ENCODE results near the gene ENPP1. TPM values are rescaled to one million over a fixed set of nuclear protein-coding genes. Genes with fewer than 3 reads are reported as not detected.

ENPP1 gene
- total RNA-seq, 2 experiments from 2014 or later, result 0.34 TPM; not detected in 1

DNA sequence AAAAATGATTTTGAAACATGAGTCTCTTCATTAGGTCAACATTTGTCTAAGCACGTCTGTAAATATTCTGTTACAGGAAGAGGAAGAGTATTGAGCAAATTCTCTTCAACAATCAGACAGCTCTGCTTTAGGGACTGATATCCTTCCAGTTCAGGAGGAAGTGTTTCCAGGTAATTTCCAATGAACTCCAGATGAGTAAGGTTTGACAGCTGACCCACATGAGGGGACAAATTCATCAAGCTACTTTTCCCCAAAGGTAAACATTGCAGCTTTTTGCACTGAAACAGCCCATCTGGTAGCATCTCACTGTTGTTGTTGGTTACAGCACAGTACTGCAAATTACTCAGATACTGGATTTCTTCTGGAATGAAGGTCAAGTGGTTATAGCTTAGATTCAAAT lies 18.1 kb downstream of the ENPP1 start:
- BruUV-seq (replicated peaks), result no TSS peak
- no peak overlapping the region for H3K4me2 ChIP-seq (ENCODE audit: low read length)
- CTCF ChIA-PET (ENCODE audit: unreplicated experiment), result no interaction called here

DNA sequence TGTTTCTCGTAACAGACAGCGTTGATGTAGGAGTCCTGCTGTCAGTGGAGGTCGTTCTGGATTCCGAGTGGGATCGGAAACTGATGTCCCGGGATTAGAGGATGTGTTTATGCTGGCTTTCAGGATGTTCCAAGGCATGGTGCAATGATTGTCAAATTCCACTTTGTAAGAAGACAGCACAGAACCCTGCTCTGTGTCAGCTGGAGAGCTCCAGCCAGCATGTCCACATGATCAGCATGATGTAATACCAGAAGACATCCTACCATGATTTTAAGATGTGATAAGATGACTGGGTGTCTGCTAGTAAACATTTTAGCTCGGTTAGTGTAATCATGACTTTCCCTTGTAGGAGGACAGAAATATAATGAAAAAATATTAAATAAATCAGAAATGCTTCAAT lies 20.3 kb downstream of the ENPP1 start:
- ChIA-PET CTCF (ENCODE audit: unreplicated experiment) (no interaction called here), POLR2A (no interaction called here)
- Histone ChIP-seq H4K20me1 (ENCODE audit: insufficient read depth, low read length) (no peaks in the 10 kb centered on the region), H3K27ac (ENCODE audit: low read depth, low read length, poor library complexity, severe bottlenecking) (no peak overlapping the region), H2AFZ (ENCODE audit: low read length) (no peak overlapping the region), H3K9me3 (ENCODE audit: low read length) (no peaks in the 10 kb centered on the region), H3K79me2 (ENCODE audit: insufficient read depth, low read depth, low read length) (no peaks in the 10 kb centered on the region), H3K4me2 (ENCODE audit: low read length) (no peak overlapping the region), H3K9me2 (ENCODE audit: insufficient read depth, low read length) (no peaks in the 10 kb centered on the region), H3K4me1 (ENCODE audit: insufficient read depth, low read length, poor library complexity, severe bottlenecking) (no peaks in the 10 kb centered on the region), H3K36me3 (ENCODE audit: insufficient read depth, low read length) (no peaks in the 10 kb centered on the region), H3K4me3 (ENCODE audit: low read depth, low read length, poor library complexity, severe bottlenecking) (no peak overlapping the region)
- no TSS peak for BruUV-seq (replicated peaks)
- TF ChIP-seq, protein P1, sequence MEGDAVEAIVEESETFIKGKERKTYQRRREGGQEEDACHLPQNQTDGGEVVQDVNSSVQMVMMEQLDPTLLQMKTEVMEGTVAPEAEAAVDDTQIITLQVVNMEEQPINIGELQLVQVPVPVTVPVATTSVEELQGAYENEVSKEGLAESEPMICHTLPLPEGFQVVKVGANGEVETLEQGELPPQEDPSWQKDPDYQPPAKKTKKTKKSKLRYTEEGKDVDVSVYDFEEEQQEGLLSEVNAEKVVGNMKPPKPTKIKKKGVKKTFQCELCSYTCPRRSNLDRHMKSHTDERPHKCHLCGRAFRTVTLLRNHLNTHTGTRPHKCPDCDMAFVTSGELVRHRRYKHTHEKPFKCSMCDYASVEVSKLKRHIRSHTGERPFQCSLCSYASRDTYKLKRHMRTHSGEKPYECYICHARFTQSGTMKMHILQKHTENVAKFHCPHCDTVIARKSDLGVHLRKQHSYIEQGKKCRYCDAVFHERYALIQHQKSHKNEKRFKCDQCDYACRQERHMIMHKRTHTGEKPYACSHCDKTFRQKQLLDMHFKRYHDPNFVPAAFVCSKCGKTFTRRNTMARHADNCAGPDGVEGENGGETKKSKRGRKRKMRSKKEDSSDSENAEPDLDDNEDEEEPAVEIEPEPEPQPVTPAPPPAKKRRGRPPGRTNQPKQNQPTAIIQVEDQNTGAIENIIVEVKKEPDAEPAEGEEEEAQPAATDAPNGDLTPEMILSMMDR (conservative IDR thresholded peaks at IDR 0.05; ENCODE audit: low read length), result no peak
- TF ChIP-seq EZH2phosphoT487 (IDR thresholded peaks at IDR 0.05; ENCODE audit: borderline replicate concordance, low read depth, low read length), result no peak
- DNase-seq (ENCODE audit: low spot score), result no peak
- intact Hi-C loops (cut with micrococcal nuclease; ENCODE audit: unreplicated experiment), result no loop called here

More for the DNA sequence above, 18.1 kb downstream of the ENPP1 start:
- Histone ChIP-seq H3K79me2 (ENCODE audit: insufficient read depth, low read depth, low read length) (no peaks in the 10 kb centered on the region), H3K36me3 (ENCODE audit: insufficient read depth, low read length) (no peaks in the 10 kb centered on the region), H3K9me3 (ENCODE audit: low read length) (no peaks in the 10 kb centered on the region), H3K4me3 (ENCODE audit: low read depth, low read length, poor library complexity, severe bottlenecking) (no peak overlapping the region), H3K4me1 (ENCODE audit: insufficient read depth, low read length, poor library complexity, severe bottlenecking) (no peaks in the 10 kb centered on the region), H2AFZ (ENCODE audit: low read length) (no peak overlapping the region), H4K20me1 (ENCODE audit: insufficient read depth, low read length) (no peaks in the 10 kb centered on the region), H3K27ac (ENCODE audit: low read depth, low read length, poor library complexity, severe bottlenecking) (no peak overlapping the region), H3K9me2 (ENCODE audit: insufficient read depth, low read length) (no peaks in the 10 kb centered on the region)
- intact Hi-C loops (cut with micrococcal nuclease; ENCODE audit: unreplicated experiment), result no loop called here
- no peak for DNase-seq (ENCODE audit: low spot score)
- POLR2A ChIA-PET, result interaction anchor here (0.7 to 1.2 kb wide), 3 partner anchors 10 to 1681 kb away, joined by 3 read pairs; no protein-coding TSS in a partner anchor
- no peak for TF ChIP-seq EZH2phosphoT487 (IDR thresholded peaks at IDR 0.05; ENCODE audit: borderline replicate concordance, low read depth, low read length)
- TF ChIP-seq, protein P1 (conservative IDR thresholded peaks at IDR 0.05; ENCODE audit: low read length), result no peak

DNA sequence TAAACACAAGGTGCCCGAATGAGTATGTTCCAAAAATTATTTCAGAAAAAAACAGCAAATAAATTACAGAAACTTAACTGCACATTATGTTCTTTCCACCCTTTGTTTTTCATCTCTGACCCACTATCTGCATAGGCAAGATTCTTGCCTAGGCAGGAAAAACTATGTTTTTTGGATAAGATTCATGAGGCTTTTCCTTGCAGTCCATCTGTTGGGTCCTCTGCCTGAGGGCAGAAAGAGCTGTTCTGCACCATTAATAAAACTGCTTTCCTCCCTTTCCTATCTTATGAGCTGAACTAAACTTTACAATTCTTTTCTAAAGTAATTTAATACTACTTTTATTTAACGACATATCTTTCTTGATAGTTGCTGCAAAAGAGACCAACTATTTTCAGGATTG lies 21.1 kb downstream of the ENPP1 start:
- no TSS peak for BruUV-seq (replicated peaks)
- Histone ChIP-seq H3K9me3 (ENCODE audit: low read length) (no peaks in the 10 kb centered on the region), H3K4me3 (ENCODE audit: low read depth, low read length, poor library complexity, severe bottlenecking) (no peak overlapping the region), H3K4me2 (ENCODE audit: low read length) (no peak overlapping the region), H3K36me3 (ENCODE audit: insufficient read depth, low read length) (no peaks in the 10 kb centered on the region), H3K9me2 (ENCODE audit: insufficient read depth, low read length) (no peaks in the 10 kb centered on the region), H3K27ac (ENCODE audit: low read depth, low read length, poor library complexity, severe bottlenecking) (no peak overlapping the region), H2AFZ (ENCODE audit: low read length) (no peak overlapping the region), H4K20me1 (ENCODE audit: insufficient read depth, low read length) (no peaks in the 10 kb centered on the region), H3K79me2 (ENCODE audit: insufficient read depth, low read depth, low read length) (no peaks in the 10 kb centered on the region), H3K4me1 (ENCODE audit: insufficient read depth, low read length, poor library complexity, severe bottlenecking) (no peaks in the 10 kb centered on the region)
- no peak for TF ChIP-seq EZH2phosphoT487 (IDR thresholded peaks at IDR 0.05; ENCODE audit: borderline replicate concordance, low read depth, low read length)
- TF ChIP-seq, protein P1 (conservative IDR thresholded peaks at IDR 0.05; ENCODE audit: low read length), result no peak
- no peak for DNase-seq (ENCODE audit: low spot score)
- intact Hi-C loops (cut with micrococcal nuclease; ENCODE audit: unreplicated experiment), result no loop called here
- ChIA-PET POLR2A (no interaction called here), CTCF (ENCODE audit: unreplicated experiment) (no interaction called here)

Data from OCI-LY7 (cell line).